Hypothalamus (tissue), 51 donors: Measurements from ENCODE around the gene RCOR1.

ENCODE experiments used
- DNase-seq, 51 donors: peaks; one replicate each; lab custom pipeline; 2025; lab: John Stamatoyannopoulos, UW

RCOR1 gene

GRCh38 chr14:102697501-102697900, 105.1 kb downstream of the RCOR1 start:
- no peak for DNase-seq

DNA sequence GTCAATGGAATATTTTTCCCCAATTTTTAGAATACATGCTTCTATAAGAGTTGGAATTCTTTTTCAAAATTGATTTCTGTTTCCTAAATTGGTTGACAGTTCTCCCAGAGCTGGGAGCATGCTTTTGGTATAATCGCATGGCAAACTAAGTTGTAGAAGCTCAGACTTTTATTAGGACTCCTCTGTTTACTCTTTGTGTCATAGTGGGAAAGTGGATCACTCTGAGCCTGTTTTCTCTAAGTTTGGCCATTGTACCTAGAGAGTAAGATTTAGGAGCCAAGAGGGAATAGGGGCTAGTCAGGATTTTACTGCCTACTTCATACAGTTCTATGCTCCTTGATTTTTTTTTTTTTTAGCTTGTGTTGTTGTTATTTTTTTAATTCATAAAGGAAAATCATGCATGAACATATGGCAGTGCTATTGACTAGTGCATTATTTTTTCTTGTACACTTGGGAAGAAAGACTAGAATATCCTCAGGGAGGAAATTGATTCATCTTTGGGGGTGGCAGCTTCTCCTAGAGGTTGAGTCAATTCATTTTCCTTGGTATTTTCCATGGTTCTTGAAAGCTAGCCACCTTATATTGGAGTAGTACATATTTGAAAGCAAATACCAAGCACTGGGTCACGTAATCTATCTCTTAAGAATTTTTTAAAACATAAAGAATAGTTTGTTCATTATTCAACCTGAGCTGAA, 107.1 kb downstream of the RCOR1 start:
- no peak for DNase-seq

DNA sequence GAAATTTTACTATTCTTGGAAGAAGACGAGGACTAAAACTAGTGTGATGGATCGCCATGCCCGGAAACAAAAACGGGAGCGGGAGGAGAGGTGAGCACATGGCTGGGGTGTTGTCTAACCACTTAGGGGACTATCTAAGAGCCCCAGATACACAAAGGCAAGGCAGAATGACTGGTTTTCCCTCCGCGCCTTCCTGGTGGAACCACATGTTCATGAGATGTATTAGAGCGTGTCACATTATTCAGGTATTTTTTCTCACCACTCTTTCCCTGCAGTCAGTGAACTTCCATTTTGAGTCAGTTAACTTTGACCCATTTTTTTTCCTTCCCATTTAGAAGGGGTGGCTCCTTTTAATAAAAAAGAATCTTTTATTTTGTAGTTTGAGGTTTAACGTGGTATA, 116.0 kb downstream of the RCOR1 start:
- DNase-seq, result no peak

- no peak for DNase-seq
Observed at GRCh38 chr14:102711207-102711606, 118.8 kb downstream of the RCOR1 start.

- DNase-seq, result no peak
Observed at GRCh38 chr14:102711946-102712345, 119.5 kb downstream of the RCOR1 start.

DNA sequence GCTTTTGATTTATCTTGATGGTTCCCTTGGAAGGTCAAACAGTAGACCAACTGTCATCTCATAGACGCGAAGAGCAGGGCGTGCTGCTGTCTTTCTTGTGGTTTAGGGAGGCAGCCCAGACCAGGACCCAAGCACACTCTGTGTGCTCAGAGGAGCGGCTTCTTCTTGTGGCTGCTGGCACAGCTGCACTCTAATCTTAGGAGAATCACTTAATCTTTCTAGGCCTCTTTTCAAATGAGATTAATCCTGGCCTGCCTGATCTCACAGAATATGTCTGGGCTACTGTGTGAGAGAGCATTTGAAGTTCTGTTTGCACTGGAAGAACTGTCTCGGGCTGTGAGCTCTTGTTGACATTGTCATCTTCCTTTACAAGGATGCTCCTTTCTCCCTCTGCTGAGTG, 124.8 kb downstream of the RCOR1 start:
- DNase-seq, result no peak

- no peak for DNase-seq
Observed at GRCh38 chr14:102722646-102723045, 130.2 kb downstream of the RCOR1 start.

DNA sequence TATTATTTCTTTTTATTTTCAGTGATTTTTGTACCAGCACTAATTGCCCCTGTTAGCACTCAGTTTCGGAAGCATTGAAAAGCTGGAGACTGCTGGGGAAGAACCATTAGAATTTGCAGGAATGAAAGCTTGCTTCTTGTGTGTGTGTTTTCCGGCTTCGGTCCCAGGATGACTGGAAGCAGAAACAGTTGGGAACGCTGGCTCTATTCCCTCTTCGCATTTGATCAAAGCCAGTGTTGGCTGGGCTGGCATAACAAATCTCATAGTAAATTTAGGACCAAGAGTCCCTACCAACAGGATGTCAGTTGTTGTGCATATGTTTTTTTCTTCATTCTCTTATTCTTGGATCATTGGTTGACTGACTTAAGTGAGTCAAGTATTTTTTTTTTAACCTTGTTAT, 131.2 kb downstream of the RCOR1 start:
- peak in 7 of 51 donors; percentile 13 to 47 (median 33) for DNase-seq

DNA sequence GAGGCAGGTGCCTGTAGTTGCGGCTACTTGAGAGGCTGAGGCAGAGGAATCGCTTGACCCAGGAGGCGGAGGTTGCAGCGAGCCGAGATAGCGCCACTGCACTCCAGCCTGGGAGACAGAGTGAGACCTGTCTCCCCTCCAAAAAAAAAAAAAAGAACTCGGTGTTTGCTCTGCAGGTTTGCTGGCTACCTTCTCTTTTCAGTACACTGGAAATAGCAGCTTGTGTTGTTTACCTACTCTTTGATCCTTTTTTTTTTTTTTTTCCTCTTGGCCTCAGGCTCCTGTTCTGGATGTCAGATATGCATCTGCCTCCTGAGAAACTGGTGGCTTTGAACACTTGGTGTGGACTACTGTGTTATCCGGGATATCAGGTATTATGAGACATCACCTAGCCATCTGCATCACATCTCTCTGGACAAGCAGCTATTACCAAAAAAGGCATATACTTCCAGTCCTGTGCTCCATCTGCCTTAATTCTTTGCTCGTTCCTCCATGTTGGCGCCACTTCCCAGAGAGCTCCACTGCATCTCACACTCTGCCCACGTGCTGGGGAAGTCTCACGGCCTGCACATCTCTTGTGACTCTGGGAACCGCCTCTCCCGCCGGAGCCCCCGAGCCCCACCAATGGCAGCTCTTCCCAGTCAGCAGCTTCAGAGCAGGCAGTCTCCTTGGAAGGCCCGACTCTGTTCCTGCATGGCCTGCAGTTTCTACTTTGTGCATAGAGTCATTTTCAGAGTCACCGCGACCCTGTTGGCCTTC, 133.9 kb downstream of the RCOR1 start:
- DNase-seq, result no peak

DNA sequence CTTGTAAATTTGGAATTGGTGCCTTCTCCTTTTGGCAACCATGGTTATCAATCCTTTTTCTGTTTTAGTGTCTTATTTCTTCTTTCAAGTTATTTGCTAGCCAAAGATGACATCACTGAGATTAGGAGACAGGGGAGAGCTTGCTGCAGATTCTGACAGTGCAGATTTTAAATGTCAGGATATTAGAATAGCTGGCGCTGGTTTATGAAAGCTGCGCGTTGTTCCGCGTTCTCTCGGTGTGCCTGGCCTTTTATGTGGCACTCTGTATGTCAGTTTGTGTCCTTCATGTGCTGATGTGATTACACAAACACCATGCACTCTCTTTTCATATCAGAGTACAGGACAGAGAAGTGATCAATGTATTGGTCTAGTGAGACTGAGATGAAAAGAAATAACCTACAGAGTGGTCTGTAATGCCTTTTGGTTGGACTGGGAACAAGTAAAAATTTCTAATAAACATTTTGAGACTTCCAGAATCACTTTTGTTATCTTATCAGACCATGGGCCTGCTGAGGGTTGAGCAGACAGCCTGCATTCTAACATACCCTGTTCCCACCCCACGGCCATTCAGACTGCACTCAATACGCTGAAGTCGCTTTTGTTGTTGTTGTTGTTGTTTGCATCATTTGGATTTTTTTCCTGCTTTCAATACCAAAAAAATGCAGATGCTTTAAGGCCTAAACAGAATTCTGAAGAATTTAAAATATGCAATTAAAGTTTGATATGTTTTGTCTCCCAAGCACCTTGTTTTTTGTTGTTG, 135.1 kb downstream of the RCOR1 start:
- no peak for DNase-seq

- peak in 18 of 51 donors; percentile 9 to 71 (median 30) for DNase-seq
Observed at GRCh38 chr14:102728501-102728900, 136.1 kb downstream of the RCOR1 start.

DNA sequence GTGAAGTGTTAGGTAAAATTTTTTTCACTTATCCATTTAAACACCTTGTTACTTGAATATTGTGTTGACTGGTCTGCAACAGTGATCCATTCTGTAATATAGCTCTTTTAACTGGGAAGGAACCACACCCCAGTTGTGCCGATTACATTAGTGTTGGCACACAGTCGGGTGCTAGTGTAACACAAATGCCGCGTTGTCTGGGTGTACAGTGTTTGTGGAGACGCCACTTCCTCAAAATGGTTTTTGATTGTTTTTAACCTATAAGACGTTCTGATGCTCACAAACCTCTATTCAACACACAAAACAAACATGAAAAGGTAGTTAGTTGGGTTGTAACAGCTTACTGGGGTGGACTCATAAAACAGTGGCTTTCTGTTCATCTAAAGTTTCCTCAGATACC, 136.8 kb downstream of the RCOR1 start:
- no peak for DNase-seq

DNA sequence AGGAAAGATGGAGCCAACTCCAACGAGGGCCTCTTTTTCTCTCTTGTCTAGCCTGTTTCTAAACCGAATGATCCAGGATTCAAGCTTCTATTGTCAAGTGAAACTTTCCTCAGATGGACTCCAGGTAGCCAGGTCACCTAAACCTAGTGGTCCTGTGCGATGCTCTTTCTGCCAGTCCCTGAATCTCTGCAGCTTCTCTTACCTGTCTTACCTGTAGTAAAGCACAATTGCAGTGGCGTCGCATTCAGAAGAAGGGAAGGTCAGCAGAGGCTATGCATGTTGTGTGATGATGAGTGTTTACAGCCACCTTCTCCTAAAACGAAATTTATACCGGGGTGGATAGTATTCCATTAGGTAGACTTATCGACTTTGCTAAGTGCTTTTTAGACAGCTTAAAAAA, 137.4 kb downstream of the RCOR1 start:
- DNase-seq, result no peak

- DNase-seq, result no peak
Observed at GRCh38 chr14:102731101-102731870, 138.8 kb downstream of the RCOR1 start.

GRCh38 chr14:102731871-102732800, 139.7 kb downstream of the RCOR1 start:
- DNase-seq, result no peak

DNA sequence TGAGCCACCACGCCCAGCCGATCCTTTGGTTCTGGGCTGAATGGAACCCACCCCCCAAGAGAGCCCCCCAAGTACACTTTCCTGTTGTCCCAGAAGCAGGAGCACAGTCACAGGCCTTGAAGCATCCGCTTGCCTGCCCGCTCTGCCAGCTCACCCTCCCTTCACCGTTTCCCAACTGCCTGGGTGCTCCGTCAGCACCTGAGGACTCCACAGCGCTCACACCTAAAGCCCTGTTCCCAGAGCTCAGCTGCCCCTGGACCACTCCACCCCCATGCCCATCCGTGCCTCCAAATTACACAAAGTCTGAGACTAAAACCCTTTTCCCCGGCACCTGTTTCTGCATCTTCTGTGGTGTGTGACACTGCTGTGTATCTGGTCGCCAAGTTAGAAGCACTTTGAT, 140.5 kb downstream of the RCOR1 start:
- DNase-seq, result no peak

DNA sequence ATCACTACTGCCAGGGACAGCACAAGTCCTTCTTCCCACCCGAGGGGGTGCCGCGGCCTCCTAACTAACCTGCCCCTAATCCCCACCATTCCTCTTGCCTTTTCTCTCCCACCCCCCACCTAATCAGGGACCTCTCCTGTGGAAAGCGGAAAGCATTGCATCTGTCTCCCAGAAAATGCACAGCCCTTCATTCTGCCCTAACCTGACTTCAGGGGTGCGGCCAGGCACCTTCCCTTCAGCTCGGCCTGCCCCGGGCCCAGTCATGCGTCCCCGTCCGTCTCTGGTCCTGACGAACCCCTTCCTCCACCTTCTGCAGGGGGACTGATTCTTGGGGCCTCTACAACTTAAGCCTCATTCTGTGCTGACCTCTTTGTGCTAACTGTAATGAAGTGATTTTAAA, 140.9 kb downstream of the RCOR1 start:
- DNase-seq, result no peak

DNA sequence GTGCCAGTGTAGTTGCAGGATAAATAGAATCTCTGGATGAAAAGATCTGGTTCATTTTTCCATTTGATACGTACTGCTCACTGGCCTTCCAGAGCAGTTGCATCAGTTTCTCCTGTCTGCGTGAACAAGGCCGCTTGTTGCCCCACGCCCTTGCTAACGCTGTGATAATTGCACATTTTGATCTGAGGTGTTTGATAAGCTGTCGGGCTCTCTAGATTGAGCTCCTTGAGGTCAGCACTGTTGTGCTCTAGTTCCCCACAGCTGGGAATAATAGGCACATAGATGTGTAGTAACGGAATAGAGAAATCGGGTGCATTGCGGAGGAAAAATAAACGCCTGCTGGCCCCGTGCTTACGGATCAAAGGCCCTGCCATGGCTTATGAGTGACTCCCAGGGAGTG, 142.0 kb downstream of the RCOR1 start:
- DNase-seq, result no peak

DNA sequence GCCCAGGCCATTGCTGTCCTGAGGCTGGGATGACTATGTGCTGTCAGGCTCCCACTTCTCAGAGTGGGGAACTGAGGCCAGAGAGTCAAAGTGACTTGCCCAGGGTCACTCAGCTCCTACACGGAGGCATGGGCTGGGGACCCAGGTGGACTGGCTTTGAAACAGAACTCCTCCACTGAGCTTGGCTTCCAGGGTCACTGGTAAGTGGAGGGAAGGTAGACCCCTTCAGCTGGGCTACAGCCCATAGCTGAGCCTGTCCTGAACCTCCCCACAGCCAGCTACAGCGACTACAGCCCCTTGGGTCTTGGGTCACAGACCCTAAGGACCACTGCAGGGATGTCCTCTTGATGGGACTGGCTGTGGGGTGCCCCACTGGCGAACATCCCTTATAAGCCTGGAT, 144.5 kb downstream of the RCOR1 start:
- DNase-seq, result no peak
